Measurements from ENCODE around the gene INPP5A. TPM values are rescaled to one million over a fixed set of nuclear protein-coding genes. Genes with fewer than 3 reads are reported as not detected.

The INPP5A gene
- total and polyA plus RNA-seq, 7 donors = 17.6 to 132 (median 100) TPM

DNA sequence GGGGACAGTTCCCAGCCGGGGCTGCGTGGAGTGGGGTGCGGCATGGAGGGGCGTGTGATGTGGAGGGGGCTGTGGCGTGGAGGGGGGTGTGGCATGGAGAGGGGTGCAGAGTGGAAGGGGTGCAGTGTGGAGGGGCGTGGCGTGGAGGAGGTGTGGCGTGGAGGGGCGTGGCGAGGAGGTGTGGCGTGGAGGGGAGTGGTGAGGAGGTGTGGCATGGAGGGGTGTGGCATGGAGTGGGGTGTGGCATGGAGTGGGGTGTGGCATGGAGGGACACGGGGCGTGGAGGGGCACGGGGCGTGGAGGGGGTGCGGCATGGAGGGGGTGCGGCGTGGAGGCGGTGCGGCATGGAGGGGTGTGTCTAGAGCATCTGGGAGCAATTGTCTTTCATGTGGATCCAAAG, 214.8 kb downstream of the INPP5A start:
- intact Hi-C loops (cut with DNase I) = no loop called here
- H3K27me3 ChIP-seq = no peaks in the 10 kb centered on the region
- WGBS, 2 donors = 69 to 91% methylated on average over 20 of the region's 20 CpGs
- H3K4me3 ChIP-seq = no peak overlapping the region
- H3K9me3 ChIP-seq = no peaks in the 10 kb centered on the region
- peaks cover 0 to 4% (median under 1%) of the 10 kb centered on the region in 4 donors for H3K4me1 ChIP-seq
- no peak overlapping the region for H3K27ac ChIP-seq
- H3K36me3 ChIP-seq = peaks cover 14 to 69% (median 38%) of the 10 kb centered on the region in 4 donors
- DNase-seq = no peak
- TF ChIP-seq POLR2A (IDR thresholded peaks at IDR 0.05) (no peak), POLR2AphosphoS5 (IDR thresholded peaks at IDR 0.05) (no peak), EP300 (IDR thresholded peaks at IDR 0.05) (no peak)
- TF ChIP-seq, protein P1, sequence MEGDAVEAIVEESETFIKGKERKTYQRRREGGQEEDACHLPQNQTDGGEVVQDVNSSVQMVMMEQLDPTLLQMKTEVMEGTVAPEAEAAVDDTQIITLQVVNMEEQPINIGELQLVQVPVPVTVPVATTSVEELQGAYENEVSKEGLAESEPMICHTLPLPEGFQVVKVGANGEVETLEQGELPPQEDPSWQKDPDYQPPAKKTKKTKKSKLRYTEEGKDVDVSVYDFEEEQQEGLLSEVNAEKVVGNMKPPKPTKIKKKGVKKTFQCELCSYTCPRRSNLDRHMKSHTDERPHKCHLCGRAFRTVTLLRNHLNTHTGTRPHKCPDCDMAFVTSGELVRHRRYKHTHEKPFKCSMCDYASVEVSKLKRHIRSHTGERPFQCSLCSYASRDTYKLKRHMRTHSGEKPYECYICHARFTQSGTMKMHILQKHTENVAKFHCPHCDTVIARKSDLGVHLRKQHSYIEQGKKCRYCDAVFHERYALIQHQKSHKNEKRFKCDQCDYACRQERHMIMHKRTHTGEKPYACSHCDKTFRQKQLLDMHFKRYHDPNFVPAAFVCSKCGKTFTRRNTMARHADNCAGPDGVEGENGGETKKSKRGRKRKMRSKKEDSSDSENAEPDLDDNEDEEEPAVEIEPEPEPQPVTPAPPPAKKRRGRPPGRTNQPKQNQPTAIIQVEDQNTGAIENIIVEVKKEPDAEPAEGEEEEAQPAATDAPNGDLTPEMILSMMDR (IDR thresholded peaks at IDR 0.05) = no peak

DNA sequence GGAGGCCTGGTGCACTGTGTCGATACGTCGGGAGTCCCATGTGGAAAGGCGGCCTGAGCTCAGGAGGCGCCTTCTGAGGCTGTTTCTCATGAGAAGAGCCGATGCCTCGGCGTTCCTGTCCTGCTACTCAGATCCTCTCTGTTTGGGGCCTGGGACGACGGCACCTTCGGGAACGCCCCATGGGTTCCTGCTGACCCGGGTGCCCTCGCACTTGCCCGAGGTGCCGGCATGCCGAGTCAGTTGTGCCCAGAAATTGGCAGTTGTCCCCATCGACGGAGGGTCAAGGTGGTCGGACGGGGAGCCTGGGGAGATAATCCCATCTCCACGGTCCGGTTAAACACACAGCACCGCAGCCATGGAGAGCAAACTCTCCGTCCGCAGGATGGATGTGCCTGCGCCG, 215.4 kb downstream of the INPP5A start:
- Histone ChIP-seq H3K36me3 (peaks cover 14 to 75% (median 40%) of the 10 kb centered on the region in 4 donors), H3K27me3 (no peaks in the 10 kb centered on the region), H3K9me3 (no peaks in the 10 kb centered on the region), H3K27ac (no peak overlapping the region), H3K4me1 (no peaks in the 10 kb centered on the region), H3K4me3 (no peak overlapping the region)
- TF ChIP-seq, protein P1 (IDR thresholded peaks at IDR 0.05) = no peak
- TF ChIP-seq POLR2A (IDR thresholded peaks at IDR 0.05) (no peak), EP300 (IDR thresholded peaks at IDR 0.05) (no peak), POLR2AphosphoS5 (IDR thresholded peaks at IDR 0.05) (no peak)
- DNase-seq = no peak
- intact Hi-C loops (cut with DNase I) = no loop called here
- WGBS, 2 donors = 97% methylated on average over 28 of the region's 28 CpGs

DNA sequence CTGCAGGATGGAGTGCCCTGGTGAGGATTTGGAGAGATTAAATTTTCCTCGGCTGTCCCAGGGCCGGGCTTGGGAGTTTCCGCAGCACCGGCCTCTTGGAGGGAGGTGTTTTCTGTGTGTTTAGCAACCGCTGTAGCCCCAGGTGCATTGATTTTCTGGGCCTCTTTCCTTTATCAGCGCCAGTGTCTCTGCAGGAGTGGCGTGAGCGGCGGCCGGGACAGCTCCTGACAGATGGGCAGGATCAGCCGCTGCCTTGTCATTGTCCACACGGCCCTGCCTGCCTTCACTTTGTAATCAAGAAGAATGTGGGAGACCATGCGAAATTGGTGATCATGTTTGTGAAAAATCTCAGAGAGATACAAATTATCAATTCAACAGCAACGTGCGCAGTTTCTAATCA, 216.0 kb downstream of the INPP5A start:
- Histone ChIP-seq H3K36me3 (peaks cover 14 to 81% (median 43%) of the 10 kb centered on the region in 4 donors), H3K4me1 (no peaks in the 10 kb centered on the region), H3K27ac (no peak overlapping the region), H3K9me3 (no peaks in the 10 kb centered on the region), H3K27me3 (no peaks in the 10 kb centered on the region), H3K4me3 (no peak overlapping the region)
- DNase-seq = no peak
- intact Hi-C loops (cut with DNase I) = no loop called here
- TF ChIP-seq POLR2A (IDR thresholded peaks at IDR 0.05) (no peak), POLR2AphosphoS5 (IDR thresholded peaks at IDR 0.05) (no peak), EP300 (IDR thresholded peaks at IDR 0.05) (no peak)
- TF ChIP-seq, protein P1 (IDR thresholded peaks at IDR 0.05) = no peak
- whole genome bisulfite sequencing, 2 donors = 93 to 96% methylated on average over 15 of the region's 15 CpGs

DNA sequence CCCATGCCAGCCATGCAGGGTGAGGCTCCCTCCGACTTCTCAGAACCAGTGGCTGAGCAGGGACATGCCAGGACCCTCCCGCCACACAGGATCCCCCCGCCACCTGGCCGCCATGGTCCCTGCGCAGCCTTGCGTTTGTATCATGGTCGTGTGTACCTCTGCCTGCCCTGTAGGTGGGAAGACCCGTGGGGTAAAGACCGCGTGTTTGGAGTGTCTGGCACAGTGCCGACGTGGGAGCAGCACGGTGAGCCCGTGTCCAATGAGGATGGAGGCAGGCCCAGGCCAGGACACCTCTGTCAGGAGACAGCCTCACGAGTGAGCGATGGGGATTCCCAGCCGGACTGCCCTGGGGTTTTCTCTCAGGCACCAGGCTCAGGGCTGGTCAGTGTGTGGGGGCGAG, 216.5 kb downstream of the INPP5A start:
- 95 to 97% methylated on average over 18 of the region's 18 CpGs for WGBS, 2 donors
- no peak for TF ChIP-seq EP300 (IDR thresholded peaks at IDR 0.05)
- no peak for TF ChIP-seq POLR2A (IDR thresholded peaks at IDR 0.05)
- TF ChIP-seq, protein P1 (IDR thresholded peaks at IDR 0.05) = no peak
- no peak for TF ChIP-seq POLR2AphosphoS5 (IDR thresholded peaks at IDR 0.05)
- intact Hi-C loops (cut with DNase I) = no loop called here

DNA sequence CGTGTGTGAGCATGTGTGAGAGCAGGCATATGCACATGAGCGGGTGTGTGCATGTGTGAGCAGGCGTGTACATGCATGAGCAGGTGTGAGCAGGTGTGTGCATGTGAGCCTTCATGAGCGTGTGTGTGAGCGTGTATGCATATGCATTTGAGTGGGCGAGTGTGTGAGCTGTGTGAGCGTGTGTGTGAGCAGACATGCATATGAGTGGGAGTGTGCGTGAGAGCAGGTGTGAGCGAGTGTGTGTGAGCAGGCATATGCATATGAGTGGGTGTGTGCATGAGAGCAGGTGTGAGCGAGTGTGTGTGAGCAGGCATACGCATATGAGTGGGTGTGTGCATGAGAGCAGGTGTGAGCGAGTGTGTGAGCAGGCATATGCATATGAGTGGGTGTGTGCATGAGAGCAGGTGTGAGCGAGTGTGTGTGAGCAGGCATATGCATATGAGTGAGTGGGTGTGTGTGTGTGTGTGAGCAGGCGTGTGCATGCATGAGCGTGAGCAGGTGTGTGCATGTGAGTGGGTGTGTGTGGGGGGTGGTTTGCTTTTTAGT, 217.7 kb downstream of the INPP5A start:
- peaks cover 5 to 85% (median 39%) of the 10 kb centered on the region in 4 donors for H3K36me3 ChIP-seq
- no peak for DNase-seq
- no peak overlapping the region for H3K27ac ChIP-seq
- 98 to 99% methylated on average over 15 of the region's 15 CpGs for WGBS, 2 donors
- no peak overlapping the region for H3K4me3 ChIP-seq
- no peaks in the 10 kb centered on the region for H3K4me1 ChIP-seq
- TF ChIP-seq, protein P1 (IDR thresholded peaks at IDR 0.05) = no peak
- TF ChIP-seq POLR2AphosphoS5 (IDR thresholded peaks at IDR 0.05) (no peak), POLR2A (IDR thresholded peaks at IDR 0.05) (no peak), EP300 (IDR thresholded peaks at IDR 0.05) (no peak)
- no peaks in the 10 kb centered on the region for H3K9me3 ChIP-seq
- intact Hi-C loops (cut with DNase I) = no loop called here
- no peaks in the 10 kb centered on the region for H3K27me3 ChIP-seq

More for the DNA sequence above, 216.5 kb downstream of the INPP5A start:
- Histone ChIP-seq H3K4me3 (no peak overlapping the region), H3K4me1 (no peaks in the 10 kb centered on the region), H3K36me3 (peaks cover 14 to 85% (median 46%) of the 10 kb centered on the region in 4 donors), H3K27ac (no peak overlapping the region), H3K9me3 (no peaks in the 10 kb centered on the region), H3K27me3 (no peaks in the 10 kb centered on the region)
- no peak for DNase-seq

Measured in sigmoid colon (tissue), 7 donors.